ENCODE results near the gene TMBIM4. TPM values are rescaled to one million over a fixed set of nuclear protein-coding genes. Genes with fewer than 3 reads are reported as not detected.

Gene TMBIM4
- total RNA-seq, 2 experiments from 2014 or later, result 19.2 to 57.0 TPM

GRCh38 chr12:66165141-66165540 lies 4.7 kb downstream of the TMBIM4 start:
- Histone ChIP-seq H4K20me1 (ENCODE audit: insufficient read depth, low read length) (no peaks in the 10 kb centered on the region), H3K36me3 (ENCODE audit: insufficient read depth, low read length) (peaks cover 59% of the 10 kb centered on the region), H3K4me2 (ENCODE audit: low read length) (no peak overlapping the region), H2AFZ (ENCODE audit: low read length) (no peak overlapping the region), H3K9me2 (ENCODE audit: insufficient read depth, low read length) (no peaks in the 10 kb centered on the region), H3K9me3 (ENCODE audit: low read length) (peaks cover 26% of the 10 kb centered on the region), H3K4me1 (ENCODE audit: insufficient read depth, low read length, poor library complexity, severe bottlenecking) (peaks cover 16% of the 10 kb centered on the region), H3K79me2 (ENCODE audit: insufficient read depth, low read depth, low read length) (peaks cover 79% of the 10 kb centered on the region), H3K27ac (ENCODE audit: low read depth, low read length, poor library complexity, severe bottlenecking) (no peak overlapping the region), H3K4me3 (ENCODE audit: low read depth, low read length, poor library complexity, severe bottlenecking) (no peak overlapping the region)
- no peak for TF ChIP-seq EZH2phosphoT487 (IDR thresholded peaks at IDR 0.05; ENCODE audit: borderline replicate concordance, low read depth, low read length)
- no peak for TF ChIP-seq CTCF (conservative IDR thresholded peaks at IDR 0.05; ENCODE audit: low read length)
- ChIA-PET POLR2A (no interaction called here), CTCF (ENCODE audit: unreplicated experiment) (no interaction called here)
- DNase-seq (ENCODE audit: low spot score), result no peak
- BruUV-seq (replicated peaks), result no TSS peak
- intact Hi-C loops (cut with micrococcal nuclease; ENCODE audit: unreplicated experiment), result loop anchor here (5.0 kb wide), 1 partner anchor 452 kb away; no protein-coding TSS in a partner anchor

- intact Hi-C loops (cut with micrococcal nuclease; ENCODE audit: unreplicated experiment), result no loop called here
- CTCF ChIA-PET (ENCODE audit: unreplicated experiment), result no interaction called here
- BruUV-seq (replicated peaks), result no TSS peak
Measured at GRCh38 chr12:66164349-66164821, 5.4 kb downstream of the TMBIM4 start.

More at GRCh38 chr12:66164349-66164821, 5.4 kb downstream of the TMBIM4 start:
- POLR2A ChIA-PET, result no interaction called here
- H3K4me2 ChIP-seq (ENCODE audit: low read length), result no peak overlapping the region
- H3K4me1 ChIP-seq (ENCODE audit: insufficient read depth, low read length, poor library complexity, severe bottlenecking), result peaks cover 16% of the 10 kb centered on the region
- TF ChIP-seq EZH2phosphoT487 (IDR thresholded peaks at IDR 0.05; ENCODE audit: borderline replicate concordance, low read depth, low read length), result no peak
- no peak for TF ChIP-seq CTCF (conservative IDR thresholded peaks at IDR 0.05; ENCODE audit: low read length)
- peaks cover 66% of the 10 kb centered on the region for H3K36me3 ChIP-seq (ENCODE audit: insufficient read depth, low read length)
- no peak overlapping the region for H3K4me3 ChIP-seq (ENCODE audit: low read depth, low read length, poor library complexity, severe bottlenecking)
- no peaks in the 10 kb centered on the region for H4K20me1 ChIP-seq (ENCODE audit: insufficient read depth, low read length)
- H3K9me3 ChIP-seq (ENCODE audit: low read length), result peaks cover 26% of the 10 kb centered on the region
- H3K79me2 ChIP-seq (ENCODE audit: insufficient read depth, low read depth, low read length), result peaks cover 79% of the 10 kb centered on the region
- no peaks in the 10 kb centered on the region for H3K9me2 ChIP-seq (ENCODE audit: insufficient read depth, low read length)
- no peak overlapping the region for H3K27ac ChIP-seq (ENCODE audit: low read depth, low read length, poor library complexity, severe bottlenecking)
- H2AFZ ChIP-seq (ENCODE audit: low read length), result no peak overlapping the region
- DNase-seq (ENCODE audit: low spot score), result no peak
